Measurements from ENCODE around the gene DCP1B. TPM values are rescaled to one million over a fixed set of nuclear protein-coding genes. Genes with fewer than 3 reads are reported as not detected.

Gene DCP1B
- 8.3 and 8.5 TPM in 2 replicates for total RNA-seq

GRCh38 chr12:2004113-2004929, at the start of gene DCP1B:
DCP1B (minus strand) TSS chr12:2004457; CDS start chr12:2004431, 26 bp downstream.

GRCh38 chr12:2052826-2053678, 48.8 kb upstream of the DCP1B start, which contains the start of gene CACNA1C:
CACNA1C (plus strand) TSS chr12:2052987; CDS start chr12:2053563, 576 bp downstream.

GRCh38 chr12:1918081-1918883, 86.0 kb downstream of the DCP1B start, which contains the start of gene CACNA2D4:
CACNA2D4 (minus strand) TSS chr12:1918652; CDS start chr12:1918473, 179 bp downstream.

Other genes starting within 250 kb of the DCP1B start
- gene LRTM2, start 183.9 kb downstream of the DCP1B start, total RNA-seq, result not detected in 2 replicates
- gene CACNA2D4, start 85.8 kb downstream of the DCP1B start, total RNA-seq, result 0.33 and 0.87 TPM in 2 replicates
- gene CACNA1C, start 48.5 kb upstream of the DCP1B start, total RNA-seq, result 3.1 and 4.1 TPM in 2 replicates

Data from uterine smooth muscle cell (primary cell).